ENCODE measurements around the gene CBL.
A peak's percentile ranks its signal among the peaks of the same experiment; 100 is the strongest.

CBL gene

DNA sequence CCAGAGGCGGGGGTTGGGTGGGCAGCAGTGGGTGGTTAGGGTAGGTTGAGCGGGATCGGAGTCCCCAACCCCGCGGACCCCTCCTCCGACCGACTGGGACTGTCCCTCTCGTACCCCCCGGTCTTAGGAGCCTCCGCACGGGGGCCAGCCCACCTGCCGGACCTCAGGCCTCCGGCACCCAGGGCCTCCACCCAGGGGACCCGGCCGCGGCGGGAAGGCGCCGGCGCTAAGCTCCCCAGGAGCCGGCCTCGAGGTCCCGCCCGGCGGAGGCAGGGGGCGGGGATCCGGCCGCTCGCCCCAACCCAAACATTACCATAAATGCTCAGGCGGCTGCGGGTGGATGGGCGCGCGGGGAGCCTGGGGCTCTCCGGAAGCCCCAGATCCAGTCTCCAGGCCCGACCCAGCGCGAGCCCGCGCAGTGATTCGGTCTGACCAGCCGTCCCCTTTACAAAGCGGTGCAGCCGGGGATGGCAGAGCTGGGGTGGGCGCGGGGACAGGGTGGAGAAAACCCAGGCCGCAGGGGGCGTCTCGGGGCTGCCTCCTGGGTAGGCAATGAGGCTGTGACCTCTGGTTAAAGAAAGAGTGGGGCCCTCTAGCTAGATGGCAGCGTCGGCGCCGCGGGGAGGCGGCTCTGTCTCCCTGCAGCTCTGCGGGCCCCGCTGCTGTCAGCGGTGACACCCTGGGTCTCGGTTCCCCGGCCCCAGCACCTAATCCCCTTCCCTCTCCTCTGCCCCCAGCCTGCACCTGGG is 114.8 kb downstream of the CBL start:
- peak overlapping the region; percentile 51 to 53 for H3K4me3 ChIP-seq (ENCODE audit: low read depth in 1 of 2, low read length in 1 of 2)
- peaks cover 82% of the 10 kb centered on the region for H3K27me3 ChIP-seq
- TF ChIP-seq, protein P1, sequence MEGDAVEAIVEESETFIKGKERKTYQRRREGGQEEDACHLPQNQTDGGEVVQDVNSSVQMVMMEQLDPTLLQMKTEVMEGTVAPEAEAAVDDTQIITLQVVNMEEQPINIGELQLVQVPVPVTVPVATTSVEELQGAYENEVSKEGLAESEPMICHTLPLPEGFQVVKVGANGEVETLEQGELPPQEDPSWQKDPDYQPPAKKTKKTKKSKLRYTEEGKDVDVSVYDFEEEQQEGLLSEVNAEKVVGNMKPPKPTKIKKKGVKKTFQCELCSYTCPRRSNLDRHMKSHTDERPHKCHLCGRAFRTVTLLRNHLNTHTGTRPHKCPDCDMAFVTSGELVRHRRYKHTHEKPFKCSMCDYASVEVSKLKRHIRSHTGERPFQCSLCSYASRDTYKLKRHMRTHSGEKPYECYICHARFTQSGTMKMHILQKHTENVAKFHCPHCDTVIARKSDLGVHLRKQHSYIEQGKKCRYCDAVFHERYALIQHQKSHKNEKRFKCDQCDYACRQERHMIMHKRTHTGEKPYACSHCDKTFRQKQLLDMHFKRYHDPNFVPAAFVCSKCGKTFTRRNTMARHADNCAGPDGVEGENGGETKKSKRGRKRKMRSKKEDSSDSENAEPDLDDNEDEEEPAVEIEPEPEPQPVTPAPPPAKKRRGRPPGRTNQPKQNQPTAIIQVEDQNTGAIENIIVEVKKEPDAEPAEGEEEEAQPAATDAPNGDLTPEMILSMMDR (IDR thresholded peaks at IDR 0.05), result no peak
- H3K9me3 ChIP-seq, result no peaks in the 10 kb centered on the region
- no peak overlapping the region for H3K27ac ChIP-seq
- H3K36me3 ChIP-seq, result no peaks in the 10 kb centered on the region
- peaks cover 43 to 51% of the 10 kb centered on the region in 2 experiments for H3K4me1 ChIP-seq (ENCODE audit: control insufficient read depth in 1 of 2, insufficient read depth in 1 of 2, low read depth in 1 of 2, low read length in 1 of 2)

DNA sequence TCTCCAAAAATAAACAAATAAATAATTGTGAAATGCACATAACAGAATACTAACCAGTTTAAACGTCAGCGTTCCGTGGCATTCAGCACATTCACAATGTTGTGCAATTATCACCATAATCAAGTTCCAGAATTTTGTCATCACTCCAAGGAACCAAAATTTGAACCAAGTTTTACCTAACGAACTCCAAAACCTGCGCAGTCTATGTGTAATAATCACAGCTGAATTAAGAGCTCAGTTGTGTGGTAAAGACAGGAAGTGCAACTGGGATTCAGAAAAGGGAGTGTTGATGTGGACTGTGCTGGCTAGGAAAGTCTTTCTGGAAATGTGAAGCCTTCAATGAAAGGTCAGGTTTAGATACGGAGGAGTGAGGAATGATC is 116.2 kb downstream of the CBL start:
- Histone ChIP-seq H3K9me3 (no peaks in the 10 kb centered on the region), H3K27me3 (peaks cover 68% of the 10 kb centered on the region), H3K36me3 (no peaks in the 10 kb centered on the region), H3K4me3 (ENCODE audit: low read depth in 1 of 2, low read length in 1 of 2) (no peak overlapping the region), H3K4me1 (ENCODE audit: control insufficient read depth in 1 of 2, insufficient read depth in 1 of 2, low read depth in 1 of 2, low read length in 1 of 2) (peaks cover 30 to 39% of the 10 kb centered on the region in 2 experiments), H3K27ac (no peak overlapping the region)
- TF ChIP-seq, protein P1 (IDR thresholded peaks at IDR 0.05), result no peak

DNA sequence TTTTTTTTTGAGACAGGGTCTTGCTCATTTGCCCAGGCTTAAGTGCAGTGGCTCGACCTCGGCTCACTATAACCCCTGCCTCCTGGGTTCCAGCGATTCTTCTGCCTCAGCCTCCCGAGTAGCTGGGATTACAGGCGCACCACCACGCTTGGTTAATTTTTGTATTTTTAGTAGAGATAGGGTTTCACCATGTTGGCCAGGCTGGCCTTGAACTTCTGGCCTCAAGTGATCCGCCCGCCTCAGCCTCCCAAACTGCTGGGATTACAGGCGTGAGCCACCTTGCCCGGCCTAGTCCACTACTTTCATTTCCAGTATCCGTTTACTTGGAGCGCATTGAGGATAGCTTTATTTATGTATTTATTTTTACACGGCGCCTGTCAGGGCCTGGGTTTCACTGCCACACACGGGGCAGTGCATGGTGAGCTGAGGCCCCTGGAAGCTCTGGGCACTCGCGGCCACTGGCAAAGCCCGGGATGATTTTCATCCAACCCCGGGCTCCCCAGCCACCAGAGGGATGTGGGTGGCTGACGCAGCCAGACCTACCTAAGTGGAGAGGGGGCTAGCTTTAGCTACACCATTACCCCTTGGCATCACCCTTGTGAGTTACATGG is 116.9 kb downstream of the CBL start:
- Histone ChIP-seq H3K27ac (no peak overlapping the region), H3K9me3 (no peaks in the 10 kb centered on the region), H3K4me1 (ENCODE audit: control insufficient read depth in 1 of 2, insufficient read depth in 1 of 2, low read depth in 1 of 2, low read length in 1 of 2) (peaks cover 26 to 33% of the 10 kb centered on the region in 2 experiments), H3K36me3 (no peaks in the 10 kb centered on the region), H3K4me3 (ENCODE audit: low read depth in 1 of 2, low read length in 1 of 2) (no peak overlapping the region), H3K27me3 (peaks cover 62% of the 10 kb centered on the region)
- TF ChIP-seq, protein P1 (IDR thresholded peaks at IDR 0.05), result no peak

DNA sequence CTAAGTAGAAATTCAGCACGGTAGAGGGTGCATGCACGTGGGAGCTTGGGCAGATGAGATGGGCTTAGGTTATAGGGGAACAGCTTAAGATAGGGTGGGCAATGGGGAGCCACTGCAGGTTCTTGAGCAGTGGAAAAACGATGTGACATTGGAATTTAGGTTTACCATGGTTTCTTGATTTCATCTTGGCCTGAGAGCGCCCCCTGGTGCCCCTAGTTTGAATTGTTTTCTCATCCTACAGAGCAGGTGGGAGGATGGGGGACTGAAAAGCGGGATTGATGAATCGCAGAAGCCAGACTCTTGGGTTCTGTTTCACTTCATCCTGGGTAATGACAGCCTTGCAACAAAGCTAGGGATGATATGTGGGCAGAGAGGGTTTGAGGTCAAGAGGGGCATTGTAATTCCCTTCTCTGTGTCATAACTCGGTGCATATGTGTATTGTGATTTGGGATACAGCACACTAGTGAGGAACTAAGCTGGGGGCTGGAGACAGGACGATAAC is 117.4 kb downstream of the CBL start:
- no peaks in the 10 kb centered on the region for H3K36me3 ChIP-seq
- no peaks in the 10 kb centered on the region for H3K9me3 ChIP-seq
- peaks cover 24 to 27% of the 10 kb centered on the region in 2 experiments for H3K4me1 ChIP-seq (ENCODE audit: control insufficient read depth in 1 of 2, insufficient read depth in 1 of 2, low read depth in 1 of 2, low read length in 1 of 2)
- peaks cover 56% of the 10 kb centered on the region for H3K27me3 ChIP-seq
- TF ChIP-seq, protein P1 (IDR thresholded peaks at IDR 0.05), result peak; percentile 80
- H3K4me3 ChIP-seq (ENCODE audit: low read depth in 1 of 2, low read length in 1 of 2), result no peak overlapping the region
- no peak overlapping the region for H3K27ac ChIP-seq

DNA sequence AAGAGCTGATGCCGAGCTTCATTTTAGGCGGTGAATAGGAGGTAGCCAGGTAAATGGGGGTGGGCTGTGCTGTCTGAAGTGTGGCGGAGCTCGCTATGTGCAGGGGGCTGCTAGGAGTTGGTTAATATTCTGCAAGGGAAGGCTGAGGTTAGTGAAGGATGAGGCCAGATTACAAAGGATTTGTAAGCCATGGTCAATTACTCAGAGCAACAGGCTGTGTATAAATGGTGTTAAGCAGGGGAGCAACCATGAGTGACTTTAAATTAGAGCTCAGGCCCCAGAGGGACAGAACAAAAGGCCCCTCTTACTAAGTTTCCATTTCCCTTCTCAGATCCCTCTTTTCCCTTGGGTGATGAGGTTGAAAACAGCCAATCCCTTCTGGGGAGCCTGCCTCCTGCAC is 118.0 kb downstream of the CBL start:
- peaks cover 18 to 21% of the 10 kb centered on the region in 2 experiments for H3K4me1 ChIP-seq (ENCODE audit: control insufficient read depth in 1 of 2, insufficient read depth in 1 of 2, low read depth in 1 of 2, low read length in 1 of 2)
- no peaks in the 10 kb centered on the region for H3K9me3 ChIP-seq
- H3K27ac ChIP-seq, result no peak overlapping the region
- no peaks in the 10 kb centered on the region for H3K36me3 ChIP-seq
- TF ChIP-seq, protein P1 (IDR thresholded peaks at IDR 0.05), result no peak
- no peak overlapping the region for H3K4me3 ChIP-seq (ENCODE audit: low read depth in 1 of 2, low read length in 1 of 2)
- H3K27me3 ChIP-seq, result peaks cover 54% of the 10 kb centered on the region

Data from neutrophil (primary cell).